Adrenal gland (tissue), 12 donors: ENCODE data around the gene SMARCE1. TPM values are rescaled to one million over a fixed set of nuclear protein-coding genes. Genes with fewer than 3 reads are reported as not detected.

Experiments used
- DNase-seq, 7 donors: peaks; one replicate each; pipeline ENCODE4 v3.0.0-alpha.2; 2019 to 2020
- H3K27ac ChIP-seq, 5 donors: fragments of 200-600 bp; sonication (generic) in 4 of 5; 1 replicate in 3 of 5; 2 replicates in 2 of 5; pipeline versions ENCODE4 v1.5.1 to v1.8.0; 2016 to 2020; ENCODE audit warnings: mild to moderate bottlenecking in 1 of 5
- H3K27me3 ChIP-seq: fragments of 200-600 bp; 2 replicates; pipeline ENCODE4 v1.8.0; 2021
- H3K36me3 ChIP-seq, 2 donors: fragments of 200-600 bp; replicated peaks in 1 of 2; 1 replicate in 1 of 2; 2 replicates in 1 of 2; pipeline versions ENCODE4 v1.5.1 to v1.8.0; 2018 to 2022
- H3K4me1 ChIP-seq, 2 donors: fragments of 200-600 bp; replicated peaks in 1 of 2; 1 replicate in 1 of 2; 2 replicates in 1 of 2; pipeline versions ENCODE4 v1.5.1 to v1.8.0; 2018 to 2021
- H3K4me3 ChIP-seq, 4 donors: fragments of 200-600 bp; sonication (generic) in 3 of 4; one replicate each; pipeline ENCODE4 v1.5.1; 2016 to 2018
- H3K9me3 ChIP-seq, 3 donors: fragments of 200-600 bp; sonication (generic) in 1 of 3; replicated peaks in 1 of 3; 1 replicate in 2 of 3; 2 replicates in 1 of 3; pipeline versions ENCODE4 v1.5.1 to v1.8.0; 2016 to 2021
- CTCF ChIP-seq, 6 experiments: fragments of 450-650 bp in 4 of 6; fragments of 200-600 bp in 2 of 6; sonication (generic) in 1 of 6; IDR thresholded peaks; 1 replicate in 5 of 6; 2 replicates in 1 of 6; pipeline versions ENCODE4 v1.5.1 to v1.8.0; 2016 to 2021; ENCODE audit warnings: antibody characterized with exemption in 6 of 6, mild to moderate bottlenecking in 2 of 6, moderate library complexity in 1 of 6
- POLR2A ChIP-seq, 2 donors: fragments of 450-650 bp; IDR thresholded peaks; one replicate each; pipeline ENCODE4 v1.6.1; 2017; ENCODE audit warnings: antibody characterized with exemption in 2 of 2, mild to moderate bottlenecking in 2 of 2, moderate library complexity in 1 of 2
- WGBS, 4 donors: extraction: QIAGEN DNeasy Blood & Tissue Kit in 2 of 4; methylation state at CpG; one replicate each; pipeline versions ENCODE4 v1.1.5 to v1.1.7; 2013 to 2017; 5-methylcytosine and 5-hydroxymethylcytosine counted together
- intact Hi-C, 2 donors: fragments of 100-400 bp; cut with DNase I; formaldehyde crosslinking; loops; one replicate each; pipeline versions ENCODE4 v1.14.1 to v1.15.0; 2022 to 2023
- polyA plus RNA-seq, 3 donors: library from polyadenylated mRNA; stranded (reverse); fragments of 200-250 nt in 2 of 3; fragments of 350-450 nt in 1 of 3; fragmentation: Illumina TruSeq in 1 of 3; extraction: RNeasy Lipid Tissue Mini Kit (QIAGEN cat#74804) in 1 of 3; gene quantifications; one replicate each; pipeline ENCODE4 v1.2.3, GENCODE V29; 2013 to 2014
- total RNA-seq, 9 donors: library from RNA; depleted of rRNA in 4 of 9; stranded (reverse); fragments of >200 nt in 4 of 9; fragments of 120-200 nt in 1 of 9; fragmentation: NEBNext Ultra II Directional in 1 of 9; extraction: Animal tissue kit (Norgen Biotek cat#: 25700) in 1 of 9; gene quantifications; one replicate each; pipeline versions ENCODE4 v1.1.0 to v1.2.4, GENCODE V29; 2013 to 2023
- donor health status: healthy with polysubstance abuse.
- donor health status: Bipolar disorder and iron deficiency.
- donor health status: DM: yes; HTN: yes; CAD: no.
- donor health status: DM: no; HTN: no; CAD: no.
- donor health status: DM: no; HTN: no; CAD: no.
- donor health status: DM: yes; HTN: yes; CAD: no.

The SMARCE1 gene
- total and polyA plus RNA-seq, 12 donors: 55.5 to 128 (median 77.0) TPM

DNA sequence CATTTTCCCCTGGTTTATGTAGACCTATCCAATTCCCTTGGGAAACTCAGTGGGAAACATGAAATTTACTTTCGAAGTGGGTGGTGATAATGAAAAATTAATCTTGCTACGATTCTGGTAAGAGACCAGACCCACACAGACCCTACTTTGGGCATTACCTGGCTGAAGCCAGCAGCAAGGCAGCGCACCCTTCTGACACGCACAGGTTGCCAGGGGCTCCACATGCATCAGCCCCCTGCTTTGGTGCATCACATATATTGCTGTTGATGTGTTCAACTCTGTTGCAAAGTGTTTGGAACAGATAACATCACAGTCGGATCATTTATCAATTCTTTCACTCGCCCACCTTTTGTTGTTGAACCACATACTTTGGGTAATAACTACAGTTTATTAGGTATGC is 26.6 kb downstream of the SMARCE1 start:
- no peak for DNase-seq
- intact Hi-C loops: no loop called here
- no peak overlapping the region for H3K4me3 ChIP-seq
- WGBS, 4 donors: 76 to 82% (median 78%) methylated on average over 6 of the region's 6 CpGs
- no peak overlapping the region for H3K27ac ChIP-seq
- peaks cover 0 to 5% of the 10 kb centered on the region in 2 donors for H3K4me1 ChIP-seq
- no peak for TF ChIP-seq POLR2A (IDR thresholded peaks at IDR 0.05)
- TF ChIP-seq CTCF (IDR thresholded peaks at IDR 0.05): no peak
- H3K27me3 ChIP-seq: peaks cover 3% of the 10 kb centered on the region
- no peaks in the 10 kb centered on the region for H3K36me3 ChIP-seq
- no peaks in the 10 kb centered on the region for H3K9me3 ChIP-seq

GRCh38 chr17:40618754-40619625 is 28.6 kb downstream of the SMARCE1 start:
- intact Hi-C loops: loop anchor here (5.0 to 10.0 kb wide), 2 partner anchors 173 to 176 kb away; partner anchors contain the start of gene KRT28 (in 1 of the 2)
- Histone ChIP-seq H3K36me3 (no peaks in the 10 kb centered on the region), H3K4me3 (no peak overlapping the region), H3K4me1 (peaks cover 0 to 5% of the 10 kb centered on the region in 2 donors), H3K27me3 (peaks cover 3% of the 10 kb centered on the region), H3K9me3 (no peaks in the 10 kb centered on the region), H3K27ac (no peak overlapping the region)
- WGBS, 4 donors: 65 to 76% (median 72%) methylated on average over 11 to 16 of the region's 16 CpGs
- TF ChIP-seq POLR2A (IDR thresholded peaks at IDR 0.05) (no peak), CTCF (IDR thresholded peaks at IDR 0.05) (no peak)
- no peak for DNase-seq

- 65 to 68% (median 66%) methylated on average over 11 of the region's 11 CpGs for WGBS, 4 donors
- H3K36me3 ChIP-seq: no peaks in the 10 kb centered on the region
- H3K4me1 ChIP-seq: peaks cover 0 to 5% of the 10 kb centered on the region in 2 donors
- H3K4me3 ChIP-seq: no peak overlapping the region
- no peaks in the 10 kb centered on the region for H3K9me3 ChIP-seq
- H3K27me3 ChIP-seq: peaks cover 3% of the 10 kb centered on the region
- intact Hi-C loops: loop anchor here (5.0 to 10.0 kb wide), 2 partner anchors 175 to 177 kb away; partner anchors contain the start of gene KRT28 (in 1 of the 2)
- TF ChIP-seq POLR2A (IDR thresholded peaks at IDR 0.05) (no peak), CTCF (IDR thresholded peaks at IDR 0.05) (no peak)
- DNase-seq: peak in 1 of 7 donors; percentile 63
- H3K27ac ChIP-seq: no peak overlapping the region
These were observed 29.9 kb downstream of the SMARCE1 start for GRCh38 chr17:40617678-40618240.

GRCh38 chr17:40616592-40616991 is 31.0 kb downstream of the SMARCE1 start:
- Histone ChIP-seq H3K4me3 (no peak overlapping the region), H3K27me3 (peaks cover 3% of the 10 kb centered on the region), H3K4me1 (no peaks in the 10 kb centered on the region), H3K27ac (no peak overlapping the region), H3K9me3 (no peaks in the 10 kb centered on the region), H3K36me3 (no peaks in the 10 kb centered on the region)
- intact Hi-C loops: loop anchor here (5.0 to 10.0 kb wide), 2 partner anchors 176 to 178 kb away; partner anchors contain the start of gene KRT28 (in 1 of the 2)
- no peak for DNase-seq
- WGBS, 4 donors: 65 to 94% (median 84%) methylated on average over 3 of the region's 3 CpGs
- TF ChIP-seq CTCF (IDR thresholded peaks at IDR 0.05) (no peak), POLR2A (IDR thresholded peaks at IDR 0.05) (no peak)
